Activated CD8-positive, alpha-beta T cell treated with anti-CD3 and anti-CD28 coated beads, Interleukin-2, amount 10 ng/mL, durations not matched to agents 7 days and 5 days (primary cell): Measurements from ENCODE around the gene NOSTRIN. TPM values are rescaled to one million over a fixed set of nuclear protein-coding genes. Genes with fewer than 3 reads are reported as not detected.

Experiments used
- total RNA-seq, 2 experiments: library from RNA; stranded (reverse); gene quantifications; one replicate each; pipeline ENCODE4 v1.2.3, GENCODE V29; 2021

Gene NOSTRIN
- total RNA-seq, 2 experiments from 2014 or later = not detected

Other genes with a start within 250 kb of the NOSTRIN start
- gene SPC25, start 87.8 kb downstream of the NOSTRIN start, total RNA-seq = 10 to 100 TPM; 58.3 to 69.8 TPM
- gene G6PC2, start 98.7 kb downstream of the NOSTRIN start, total RNA-seq = not detected
- gene ABCB11, start 228.7 kb downstream of the NOSTRIN start, total RNA-seq = under 1 TPM in 1 of 2 experiments, not detected in 1; 0.03 TPM